GM12873 (cell line): ENCODE data around the gene RIMBP2.
A peak's percentile ranks its signal among the peaks of the same experiment; 100 is the strongest.

Source experiments
- CTCF ChIP-seq: IDR thresholded peaks from 2 replicates; pipeline ENCODE4 v1.5.1; 2012; ENCODE audit warnings: low read depth, mild to moderate bottlenecking, moderate library complexity, low read length, control low read depth; ENCODE audit not compliant: insufficient read depth; ENCODE audit errors: missing control alignments

The RIMBP2 gene

DNA sequence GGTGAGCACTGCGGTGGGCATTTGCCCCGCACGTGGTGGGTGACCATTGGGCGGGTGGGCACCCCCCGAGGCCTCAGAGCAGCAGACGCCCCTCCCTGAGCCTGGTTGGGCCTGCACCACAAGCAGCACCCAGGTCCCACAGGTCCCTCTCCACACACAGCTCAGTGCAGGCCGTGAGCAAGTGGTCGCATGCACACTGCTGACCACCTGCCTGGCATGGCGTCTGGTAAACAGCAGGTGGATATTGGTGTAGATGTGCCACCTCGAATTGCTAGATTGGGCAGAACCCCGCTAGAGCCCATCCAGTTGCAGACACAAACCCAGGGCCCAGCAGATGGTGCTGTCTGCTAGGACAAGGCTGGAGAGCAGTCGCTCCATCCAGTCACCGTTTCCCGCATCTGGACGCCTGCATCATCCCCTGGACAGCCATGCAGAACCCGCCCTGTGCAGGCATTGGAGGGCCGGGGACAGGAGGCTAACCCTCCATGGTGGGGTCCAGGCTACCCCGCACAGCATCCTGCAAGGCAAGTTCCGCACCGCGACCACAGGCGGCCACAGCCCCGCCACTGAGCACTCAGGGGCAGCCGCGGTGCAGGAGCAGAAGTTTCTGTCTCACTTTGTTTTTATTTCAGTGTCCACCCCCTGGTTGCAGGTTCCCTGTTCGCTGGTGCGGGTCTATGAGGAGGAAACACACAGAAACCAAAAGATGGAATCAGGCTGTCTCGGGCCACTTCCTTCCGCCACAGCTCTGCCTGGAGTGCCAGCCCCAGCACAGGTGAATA, 45.6 kb upstream of the RIMBP2 start:
- peak; percentile 75 for TF ChIP-seq CTCF

DNA sequence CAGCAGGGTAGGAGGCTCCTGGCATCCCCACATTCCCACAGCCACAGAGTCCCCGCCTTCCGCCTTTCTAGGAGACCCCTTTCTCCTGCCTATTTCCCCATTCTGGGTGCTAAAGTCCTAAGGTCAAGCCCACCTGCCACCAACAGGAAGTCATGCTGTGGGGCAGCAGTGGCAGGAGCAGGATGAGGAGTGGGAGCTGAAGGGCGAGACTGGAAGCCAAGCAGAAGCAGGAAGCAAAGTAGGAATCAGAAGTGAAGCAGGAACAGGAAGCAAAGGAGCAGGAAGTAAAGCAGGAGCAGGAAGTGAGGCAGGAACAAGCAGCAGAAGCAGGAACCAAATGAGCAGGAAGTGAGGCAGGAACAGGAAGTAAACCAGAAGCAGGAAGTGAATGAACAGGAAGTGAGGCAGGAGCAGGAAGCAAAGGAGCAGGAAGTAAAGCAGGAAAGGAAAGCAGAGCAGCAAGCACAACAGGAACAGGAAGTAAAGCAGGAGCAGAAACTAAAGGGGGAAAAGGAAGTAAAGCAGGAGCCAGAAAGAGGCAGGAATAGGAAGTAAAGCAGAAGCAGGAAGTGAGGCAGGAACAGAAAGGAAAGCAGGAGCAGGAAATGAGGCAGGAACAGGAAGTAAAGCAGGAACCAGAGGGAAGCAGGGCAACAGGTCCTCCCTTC, 38.3 kb upstream of the RIMBP2 start:
- no peak for TF ChIP-seq CTCF

GRCh38 chr12:130752692-130753230, 36.7 kb upstream of the RIMBP2 start:
- TF ChIP-seq CTCF: no peak

DNA sequence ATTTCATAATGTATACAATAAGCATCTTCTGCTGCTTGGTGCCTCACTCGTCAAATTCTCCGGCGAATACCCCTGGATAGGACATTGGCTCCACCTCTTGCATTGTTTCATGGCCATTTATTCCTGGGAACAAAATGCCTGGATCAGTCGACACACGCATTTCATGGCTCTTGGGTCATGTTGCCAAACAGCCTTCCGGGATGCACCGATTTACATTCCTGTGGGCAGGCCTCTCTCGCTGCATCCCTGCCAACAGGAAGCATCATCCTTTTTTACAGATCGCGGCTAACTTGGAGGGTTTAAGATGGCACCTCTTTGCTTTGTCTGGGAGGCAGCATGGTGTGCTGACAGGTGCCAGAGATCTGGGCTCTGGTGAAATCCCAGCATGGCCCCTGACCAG, 32.7 kb upstream of the RIMBP2 start:
- TF ChIP-seq CTCF: no peak

DNA sequence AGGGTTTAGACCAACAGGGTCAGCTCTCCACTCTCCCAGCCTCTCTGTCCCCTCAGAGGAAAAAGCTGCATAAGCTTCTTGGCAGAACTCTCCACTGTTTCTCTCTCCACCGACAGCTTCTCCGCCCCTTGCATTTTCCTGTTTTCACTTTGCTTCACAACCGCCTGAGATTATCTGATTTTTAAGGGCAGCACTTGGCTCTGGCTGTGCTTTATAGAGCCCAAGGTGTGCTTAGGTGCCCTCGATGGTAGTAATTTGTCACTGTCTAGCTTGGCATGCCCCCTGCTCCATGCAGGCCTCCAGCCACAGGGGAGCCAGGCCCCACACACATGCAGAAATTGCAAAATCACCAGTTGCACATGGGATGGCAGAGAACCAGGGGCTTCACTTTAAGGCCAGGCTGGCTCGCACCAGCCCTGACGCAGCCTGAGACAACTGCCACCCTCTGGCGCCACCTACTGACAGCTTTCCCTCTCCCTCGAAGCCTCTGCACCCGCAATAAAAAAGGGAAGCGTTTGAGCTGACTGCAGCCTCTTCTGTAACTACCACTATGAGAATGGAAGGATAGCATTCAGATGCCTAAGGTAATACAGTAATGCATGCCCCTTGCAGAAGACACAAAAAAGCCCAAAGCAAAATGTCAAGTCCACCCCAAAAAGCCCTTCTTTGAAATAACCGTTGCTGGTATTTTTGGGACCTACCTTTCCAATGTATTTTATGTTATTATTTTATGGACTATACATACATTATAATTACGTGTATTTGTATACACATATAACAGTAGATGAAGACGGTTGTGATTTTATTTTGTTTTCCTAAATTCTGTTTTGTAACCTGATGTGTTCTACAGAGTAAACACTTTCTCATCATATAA, 32.0 kb upstream of the RIMBP2 start:
- TF ChIP-seq CTCF: peak; percentile 95

- no peak for TF ChIP-seq CTCF
These were observed 30.4 kb upstream of the RIMBP2 start for GRCh38 chr12:130746546-130746945.
